T47D (cell line): Measurements from ENCODE around the gene PPP1R8.

Experiments
- DNase-seq, 2 experiments: peaks; one replicate each; pipeline versions ENCODE4 v3.0.0 to v3.0.0-alpha.2; 2011 to 2012; ENCODE audit warnings: low read depth in 1 of 2, low spot score in 1 of 2
- JUND ChIP-seq: IDR thresholded peaks from 2 replicates; pipeline ENCODE4 v1.6.1; 2012; ENCODE audit warnings: low read depth
- in situ Hi-C: cut with HindIII; loops from 2 replicates; pipeline ENCODE4 v1.10.0; 2016; ENCODE audit warnings: low sequenced_read_pairs, low pct_unique_long_range_greater_than_20kb

PPP1R8 gene

GRCh38 chr1:27882543-27882903 lies 51.9 kb downstream of the PPP1R8 start:
- no peak for TF ChIP-seq JUND
- in situ Hi-C loops: no loop called here
- DNase-seq: no peak

- in situ Hi-C loops: no loop called here
- no peak for TF ChIP-seq JUND
- DNase-seq: no peak
Observed at GRCh38 chr1:27883536-27883935, 53.0 kb downstream of the PPP1R8 start.

GRCh38 chr1:27884006-27884954 lies 53.7 kb downstream of the PPP1R8 start:
- DNase-seq: no peak
- TF ChIP-seq JUND: no peak
- in situ Hi-C loops: no loop called here

DNA sequence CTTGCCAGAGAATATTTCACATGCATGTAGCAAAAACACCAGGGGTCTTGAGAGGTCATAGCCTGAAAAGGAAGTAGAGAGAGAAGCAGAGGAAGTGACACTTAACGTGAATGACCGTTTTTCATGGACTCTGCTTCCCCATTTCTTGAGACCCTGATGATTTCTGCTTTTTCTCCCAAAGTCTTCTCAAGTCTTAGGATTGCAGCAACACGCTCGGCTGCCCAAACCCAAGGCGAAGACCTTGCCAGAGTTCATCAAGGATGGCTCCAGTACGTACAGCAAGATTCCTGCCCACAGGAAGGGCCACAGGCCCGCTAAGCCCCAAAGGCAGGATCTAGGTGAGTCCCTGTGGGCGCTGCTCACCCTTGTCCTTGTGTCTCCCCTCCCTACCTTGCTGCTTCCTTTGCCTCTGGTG lies 54.5 kb downstream of the PPP1R8 start:
- DNase-seq: no peak
- in situ Hi-C loops: no loop called here
- no peak for TF ChIP-seq JUND

GRCh38 chr1:27885621-27886352 lies 55.2 kb downstream of the PPP1R8 start:
- no peak for DNase-seq
- TF ChIP-seq JUND: no peak
- in situ Hi-C loops: no loop called here

- no peak for TF ChIP-seq JUND
- DNase-seq: no peak
- in situ Hi-C loops: no loop called here
Observed at GRCh38 chr1:27886353-27886679, 55.7 kb downstream of the PPP1R8 start.

- no peak for TF ChIP-seq JUND
- no peak for DNase-seq
- in situ Hi-C loops: no loop called here
Observed at GRCh38 chr1:27886744-27887143, 56.2 kb downstream of the PPP1R8 start.

DNA sequence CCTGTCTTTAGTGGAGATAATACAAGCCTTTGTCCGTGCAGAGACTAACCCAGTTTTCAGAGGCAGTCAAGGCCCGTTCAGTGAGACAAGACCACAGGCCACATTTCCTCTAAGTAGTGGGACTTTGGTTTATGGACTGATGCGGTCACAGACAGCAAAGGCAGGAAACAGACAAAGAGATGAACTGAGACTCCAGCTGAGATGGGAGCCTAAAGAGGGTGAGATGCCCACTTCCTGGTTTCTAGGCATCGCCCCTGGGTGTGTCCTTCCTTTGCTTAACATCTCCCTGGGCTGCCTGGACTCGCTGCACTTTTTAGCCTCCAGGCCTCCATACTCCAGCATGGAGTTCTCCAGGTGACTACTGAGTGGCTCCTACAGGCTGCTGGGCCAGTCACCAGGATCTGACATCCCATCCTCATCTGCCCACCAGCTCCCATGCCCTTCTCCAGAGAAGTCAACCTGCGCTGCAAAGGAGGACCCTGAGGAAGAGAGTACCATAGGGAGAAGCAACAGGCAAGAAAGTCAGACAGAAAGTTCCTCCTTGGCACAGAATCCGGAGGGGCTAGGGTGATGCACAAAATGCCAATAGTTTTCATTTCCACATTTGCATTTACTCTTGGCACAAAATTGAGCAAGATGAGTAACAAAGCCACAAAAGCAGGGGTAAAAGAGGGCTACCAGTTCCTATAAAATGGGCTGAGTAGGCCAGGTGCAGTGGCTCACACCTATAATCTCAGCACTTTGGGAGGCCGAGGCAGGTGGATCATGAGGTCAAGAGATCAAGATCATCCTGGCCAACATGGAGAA lies 56.8 kb downstream of the PPP1R8 start:
- no peak for DNase-seq
- in situ Hi-C loops: no loop called here
- no peak for TF ChIP-seq JUND

DNA sequence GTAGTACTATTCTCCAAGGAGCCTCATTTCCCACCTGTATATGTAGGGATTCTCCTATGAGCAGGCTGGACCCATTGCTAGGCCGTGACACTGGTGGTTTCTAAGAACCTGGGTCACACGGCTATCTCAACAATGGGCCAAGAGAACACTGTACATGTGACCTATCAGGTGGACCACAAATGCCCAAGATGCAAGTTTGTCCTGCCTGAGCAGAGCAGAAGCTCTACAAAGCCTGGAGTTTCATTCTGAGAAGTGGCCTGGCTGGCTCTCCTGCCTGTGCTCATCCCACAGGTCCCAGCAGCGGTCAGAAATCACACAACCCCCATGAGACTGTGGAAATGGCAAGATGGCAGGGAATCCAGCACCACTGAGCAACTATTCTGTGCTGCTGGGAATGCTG lies 58.9 kb downstream of the PPP1R8 start:
- no peak for TF ChIP-seq JUND
- DNase-seq: no peak
- in situ Hi-C loops: no loop called here

- TF ChIP-seq JUND: no peak
- in situ Hi-C loops: no loop called here
- no peak for DNase-seq
Observed at GRCh38 chr1:27891196-27891889, 60.8 kb downstream of the PPP1R8 start.

- no peak for TF ChIP-seq JUND
- DNase-seq: no peak
- in situ Hi-C loops: no loop called here
Observed at GRCh38 chr1:27894521-27894920, 63.9 kb downstream of the PPP1R8 start.
